GM12891 (cell line): ENCODE results near the gene MAPK8.

Source experiments
- DNase-seq: peaks from one replicate; pipeline ENCODE4 v3.0.0; 2011; ENCODE audit warnings: low spot score; ENCODE audit not compliant: insufficient read length
- FAIRE-seq: peaks from 2 replicates; lab custom pipeline; 2011; peaks lifted over from hg19 to GRCh38; lab: Jason Lieb, UNC
- PAX5 ChIP-seq: IDR thresholded peaks from 2 replicates; pipeline ENCODE4 v1.6.1; 2011; ENCODE audit warnings: low read length, moderate library complexity, mild to moderate bottlenecking; ENCODE audit not compliant: insufficient read depth, severe bottlenecking
- POLR2A ChIP-seq: IDR thresholded peaks from 2 replicates; pipeline ENCODE4 v1.6.1; 2011; ENCODE audit warnings: low read depth, low read length, control low read depth
- POLR2AphosphoS5 ChIP-seq: IDR thresholded peaks from 2 replicates; pipeline ENCODE4 v1.6.1; 2011; ENCODE audit warnings: low read depth, low read length, control low read depth
- POU2F2 ChIP-seq: IDR thresholded peaks from 2 replicates; pipeline ENCODE4 v1.6.1; 2011; ENCODE audit warnings: low read depth, mild to moderate bottlenecking, control low read depth, low read length, moderate library complexity
- SPI1 ChIP-seq: IDR thresholded peaks from 2 replicates; pipeline ENCODE4 v1.6.1; 2011; ENCODE audit warnings: low read depth, low read length, control low read depth
- TAF1 ChIP-seq: IDR thresholded peaks from 2 replicates; pipeline ENCODE4 v1.6.1; 2011; ENCODE audit warnings: low read depth, low read length, control low read depth

Gene MAPK8

DNA sequence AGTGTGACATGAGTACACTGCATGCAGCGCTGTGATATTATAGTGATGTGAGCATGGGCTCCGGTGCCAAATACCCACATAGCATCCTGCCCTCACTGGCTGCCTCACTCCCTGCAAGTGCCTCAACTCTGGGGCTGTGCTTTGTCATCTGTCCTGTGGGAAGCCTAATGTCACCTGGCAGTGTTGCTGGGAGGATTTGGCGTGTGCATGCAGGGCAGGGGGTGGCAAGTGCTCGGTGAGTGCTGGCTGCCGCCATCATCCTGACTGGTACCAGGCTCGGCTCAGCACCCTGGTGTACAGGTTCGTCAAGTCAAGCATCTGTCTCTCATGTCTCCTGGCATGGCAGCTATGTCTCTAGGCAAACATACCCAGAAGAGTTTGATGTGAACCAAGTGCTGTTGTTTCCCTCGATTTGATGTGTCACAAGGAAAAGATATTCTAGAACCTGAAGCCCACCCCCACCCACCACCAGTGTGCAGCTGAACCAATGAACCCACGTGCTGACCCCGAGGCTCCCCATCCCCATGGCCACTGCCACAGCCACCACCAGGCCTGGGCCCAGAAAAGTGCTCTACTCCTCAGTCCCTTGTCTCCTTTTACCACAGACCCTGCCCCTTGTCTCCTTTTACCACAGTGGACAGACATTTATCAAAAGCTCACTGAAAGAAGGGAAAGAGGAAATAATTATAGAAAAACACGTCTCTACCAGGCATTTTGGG is 135.8 kb downstream of the MAPK8 start:
- DNase-seq (no peak), FAIRE-seq (no peak)
- TF ChIP-seq POU2F2 = no peak
- TF ChIP-seq POLR2A = no peak
- no peak for TF ChIP-seq TAF1
- TF ChIP-seq SPI1 = no peak
- no peak for TF ChIP-seq POLR2AphosphoS5
- TF ChIP-seq PAX5 = no peak

DNA sequence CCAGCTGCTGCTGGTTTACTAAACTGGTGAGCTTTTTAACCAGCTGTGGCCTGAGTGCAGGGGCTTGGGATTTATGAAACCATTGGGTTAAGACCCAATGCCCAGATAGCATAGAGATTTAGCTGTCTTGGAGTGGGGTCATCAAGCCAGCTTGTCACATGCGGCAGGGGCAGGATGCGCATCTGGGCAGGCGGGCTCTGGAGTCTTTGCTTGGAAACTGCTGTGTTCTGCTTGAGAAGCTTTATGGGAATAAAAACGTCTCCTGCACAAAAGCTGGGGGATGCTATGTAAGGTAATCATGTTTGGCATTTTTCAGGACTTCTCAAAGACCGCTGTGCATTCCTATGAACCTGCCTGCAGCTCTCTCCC is 136.3 kb downstream of the MAPK8 start:
- no peak for FAIRE-seq
- no peak for DNase-seq

DNA sequence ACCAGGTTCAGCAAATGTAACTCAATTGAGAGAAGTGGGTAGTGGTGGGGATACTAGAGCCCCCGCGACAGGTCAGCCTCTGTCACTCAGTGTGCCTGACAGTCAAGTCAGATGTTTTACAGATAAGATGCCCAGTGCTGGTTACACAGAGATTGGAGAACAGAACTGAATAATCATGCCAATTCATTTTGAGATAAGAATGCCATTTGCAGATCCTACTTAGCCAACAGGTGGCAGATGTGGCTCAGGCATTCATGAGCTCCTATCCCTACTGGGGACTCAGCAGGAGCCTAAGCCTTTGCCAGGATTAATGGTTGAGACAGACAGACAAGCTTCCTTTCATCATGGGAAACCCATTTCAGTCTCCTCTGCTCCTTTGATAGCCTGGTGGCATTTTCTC is 137.8 kb downstream of the MAPK8 start:
- FAIRE-seq (no peak), DNase-seq (no peak)
- TF ChIP-seq POLR2AphosphoS5 (no peak), POLR2A (no peak), PAX5 (no peak), SPI1 (no peak), POU2F2 (no peak), TAF1 (no peak)

More for the DNA sequence above, 136.3 kb downstream of the MAPK8 start:
- no peak for TF ChIP-seq SPI1
- TF ChIP-seq POU2F2 = no peak
- no peak for TF ChIP-seq POLR2A
- TF ChIP-seq POLR2AphosphoS5 = no peak
- TF ChIP-seq PAX5 = no peak
- no peak for TF ChIP-seq TAF1

DNA sequence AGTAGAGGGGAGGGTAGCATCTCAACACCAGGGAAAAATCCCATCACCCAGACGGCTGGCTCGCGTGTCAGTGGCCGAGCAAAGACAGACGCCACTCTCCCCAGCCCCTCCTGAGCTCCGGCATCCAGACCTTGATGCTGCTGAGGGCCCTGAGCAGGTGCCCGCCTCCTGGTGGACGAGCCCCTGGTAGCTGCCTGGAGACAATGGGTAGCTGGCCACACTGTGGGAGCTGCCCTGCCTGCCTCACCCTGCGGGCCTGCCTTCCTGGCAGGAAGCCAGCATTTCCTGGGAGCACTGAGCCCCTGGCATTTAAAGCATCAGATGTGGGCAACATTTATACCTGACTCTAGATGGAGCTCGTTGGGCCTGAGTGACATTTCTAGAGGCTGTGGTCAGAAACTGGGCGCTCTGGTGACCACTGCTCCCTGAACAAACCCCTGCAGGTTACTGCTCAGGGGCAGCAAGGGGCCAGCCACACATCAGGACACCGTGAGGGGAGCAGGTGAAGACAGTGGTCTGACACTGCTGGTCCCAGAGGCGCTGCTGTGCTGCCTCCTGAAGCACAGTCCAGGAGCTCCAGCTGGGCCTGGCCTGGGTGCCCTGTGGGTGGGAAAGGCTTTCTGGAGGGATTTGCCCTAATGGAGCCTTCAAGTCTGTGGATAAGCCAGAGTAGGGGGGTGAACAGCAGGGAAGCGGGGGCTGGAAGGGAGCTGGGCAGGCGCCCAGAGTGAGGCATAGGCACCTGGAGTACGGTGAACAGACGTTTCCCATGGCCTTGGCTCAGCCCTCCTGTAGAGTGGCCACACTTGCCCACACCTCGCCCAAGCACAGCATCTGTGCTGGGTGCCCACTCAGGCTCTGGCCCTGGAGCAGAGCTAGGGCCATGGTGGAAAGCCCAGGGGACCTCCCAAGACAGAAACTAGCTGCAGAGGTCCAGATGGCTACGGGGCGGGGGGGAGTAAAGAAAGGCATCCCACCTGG is 138.7 kb downstream of the MAPK8 start:
- DNase-seq = no peak
- FAIRE-seq = no peak

DNA sequence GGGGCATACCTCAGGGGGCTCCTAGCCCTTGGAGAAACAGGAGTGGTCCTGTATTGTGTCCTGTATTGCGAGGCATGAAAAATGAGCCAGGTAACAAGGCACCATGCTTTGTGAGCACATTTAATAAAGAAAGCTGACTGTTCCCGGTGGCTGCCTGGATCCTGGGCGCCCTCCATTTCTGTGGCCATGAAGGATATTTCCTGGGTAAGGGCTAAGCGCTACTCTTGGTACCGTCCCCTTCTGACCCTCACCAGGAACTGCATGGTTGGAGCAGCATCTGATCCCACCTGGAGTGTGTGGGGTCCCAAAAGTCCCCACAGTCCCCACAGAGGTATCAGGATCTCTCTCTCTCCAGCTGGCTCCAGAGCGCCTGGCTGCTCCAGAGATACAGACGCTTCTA is 139.5 kb downstream of the MAPK8 start:
- TF ChIP-seq TAF1 (no peak), POLR2A (no peak), SPI1 (no peak), PAX5 (no peak), POU2F2 (no peak), POLR2AphosphoS5 (no peak)
- DNase-seq (no peak), FAIRE-seq (no peak)

More for the DNA sequence above, 138.7 kb downstream of the MAPK8 start:
- TF ChIP-seq POLR2A (no peak), PAX5 (no peak)

DNA sequence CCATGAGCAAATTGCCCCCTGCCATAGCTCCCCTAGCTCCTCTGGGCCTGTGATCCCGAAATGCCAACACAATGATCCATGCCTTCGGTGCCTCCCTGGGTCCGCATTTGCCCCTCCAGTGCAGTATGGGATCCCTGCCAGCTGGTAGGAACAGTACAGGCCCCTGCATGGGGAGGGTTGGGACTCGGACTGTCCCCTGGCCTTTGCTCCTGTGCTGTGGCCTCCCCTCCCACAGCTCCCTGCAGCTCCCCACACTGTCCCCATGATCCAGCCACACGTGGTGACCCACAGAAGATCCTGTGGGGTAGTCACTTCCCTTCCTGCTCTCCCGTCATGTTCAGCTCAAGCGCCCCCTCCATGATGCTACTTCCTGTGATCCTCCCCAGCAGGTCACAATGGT is 140.3 kb downstream of the MAPK8 start:
- no peak for TF ChIP-seq POLR2A
- no peak for TF ChIP-seq POLR2AphosphoS5
- no peak for TF ChIP-seq PAX5
- no peak for TF ChIP-seq POU2F2
- TF ChIP-seq SPI1 = no peak
- no peak for TF ChIP-seq TAF1
- no peak for FAIRE-seq
- DNase-seq = no peak

DNA sequence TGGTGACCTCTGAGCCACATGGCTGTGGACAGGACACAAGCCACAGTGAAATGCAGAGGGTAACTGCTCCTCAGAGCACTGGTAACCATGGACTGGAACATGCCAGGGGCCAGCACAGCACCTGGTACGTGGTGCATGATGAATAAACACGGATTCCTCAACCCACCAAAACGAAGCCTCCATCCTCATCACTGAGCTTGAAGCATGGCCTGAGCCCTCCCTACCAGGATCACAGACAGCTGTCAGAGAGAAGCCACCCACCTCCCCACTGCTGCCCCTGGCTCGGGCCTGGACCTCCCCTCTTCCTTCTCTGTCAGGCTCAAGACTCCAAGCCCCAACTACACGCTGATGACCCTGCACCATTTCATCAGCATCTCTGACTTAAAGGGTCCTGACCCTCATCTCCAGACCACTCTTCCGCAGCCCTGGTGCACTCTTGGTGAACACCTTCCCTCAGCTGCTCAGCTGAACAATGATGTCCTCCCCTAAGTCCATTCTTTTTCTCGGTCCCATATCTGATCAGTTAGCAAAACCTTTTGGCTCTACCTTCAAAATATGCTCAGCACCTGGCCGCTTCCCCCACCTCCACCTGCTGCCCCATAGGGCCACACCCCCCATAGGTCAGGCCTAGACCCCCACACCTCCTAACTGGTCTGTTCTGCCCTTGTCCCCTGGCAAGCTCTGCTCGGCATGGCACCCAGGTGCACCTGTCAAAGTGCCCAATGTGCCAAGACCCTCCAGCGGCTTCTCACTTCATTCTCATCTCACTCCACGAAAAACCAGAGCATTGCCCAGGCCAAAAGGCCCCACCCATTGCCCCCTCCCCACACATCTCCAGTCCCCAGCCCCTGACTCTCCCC is 141.1 kb downstream of the MAPK8 start:
- TF ChIP-seq PAX5 (no peak), TAF1 (no peak), SPI1 (no peak), POU2F2 (no peak), POLR2AphosphoS5 (no peak)
- FAIRE-seq (no peak), DNase-seq (no peak)

DNA sequence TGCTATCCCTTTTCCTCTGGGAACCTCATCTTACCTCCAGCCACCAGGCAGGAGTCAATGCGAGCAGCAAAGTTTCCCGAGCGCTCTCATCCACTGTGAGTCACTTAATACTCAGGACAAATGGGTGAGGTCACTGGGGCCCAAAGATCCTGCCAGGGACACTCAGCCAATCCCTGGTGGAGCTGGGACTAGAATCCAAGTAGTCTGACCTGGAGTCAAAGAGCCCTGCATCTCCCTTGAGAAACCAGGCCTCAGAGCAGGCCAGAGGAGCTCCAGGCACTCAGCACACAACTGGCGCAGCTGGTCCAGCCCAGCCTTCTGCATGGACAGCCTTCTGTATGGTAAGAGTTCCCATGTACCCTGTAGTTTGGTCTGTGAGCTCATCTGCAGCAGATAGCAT is 142.3 kb downstream of the MAPK8 start:
- DNase-seq = no peak
- no peak for FAIRE-seq
- TF ChIP-seq TAF1 (no peak), PAX5 (no peak), POLR2AphosphoS5 (no peak), SPI1 (no peak), POU2F2 (no peak), POLR2A (no peak)
